Stomach (tissue), 4 donors: ENCODE measurements around the gene ATP5F1A.

ENCODE experiments used
- CTCF ChIP-seq, 7 experiments: fragments of 450-650 bp in 4 of 7; fragments of 200-600 bp in 3 of 7; sonication (generic) in 3 of 7; IDR thresholded peaks; one replicate each; pipeline ENCODE4 v1.5.1; 2016 to 2019; ENCODE audit warnings: antibody characterized with exemption in 7 of 7, control low read depth in 2 of 7, mild to moderate bottlenecking in 1 of 7
- POLR2A ChIP-seq, 4 donors: fragments of 450-650 bp; IDR thresholded peaks; one replicate each; pipeline ENCODE4 v1.6.1; 2016; ENCODE audit warnings: antibody characterized with exemption in 4 of 4, control low read depth in 2 of 4, mild to moderate bottlenecking in 1 of 4, moderate library complexity in 1 of 4

GRCh38 chr18:46061387-46061786, 36.7 kb downstream of the ATP5F1A start:
- TF ChIP-seq CTCF (IDR thresholded peaks at IDR 0.05) (no peak), POLR2A (IDR thresholded peaks at IDR 0.05) (no peak)
